NB4 (cell line): ENCODE data around the gene KDM4B.

Experiments
- CTCF ChIP-seq: IDR thresholded peaks from one replicate; pipeline ENCODE4 v1.5.1; 2012; ENCODE audit warnings: low read depth, low read length
- MAX ChIP-seq: IDR thresholded peaks from 2 replicates; pipeline ENCODE4 v1.6.1; 2011; ENCODE audit warnings: low read depth, low read length
- MYC ChIP-seq: IDR thresholded peaks from 2 replicates; pipeline ENCODE4 v1.6.1; 2011; ENCODE audit warnings: low read depth, low read length
- POLR2A ChIP-seq: IDR thresholded peaks from 2 replicates; pipeline ENCODE4 v1.6.1; 2011; ENCODE audit warnings: mild to moderate bottlenecking; ENCODE audit not compliant: insufficient read length; ENCODE audit errors: extremely low read depth

- TF ChIP-seq MYC (no peak), CTCF (no peak), MAX (no peak), POLR2A (no peak)
Measured at GRCh38 chr19:5095568-5095850, 126.6 kb downstream of the KDM4B start.
